CD4-positive, alpha-beta T cell (primary cell): ENCODE results near the gene C10orf120. TPM values are rescaled to one million over a fixed set of nuclear protein-coding genes. Genes with fewer than 3 reads are reported as not detected.

Experiments
- ATAC-seq: fragments of 200-7000 bp; cut with Tn5 transposase; one replicate; pipeline ENCODE4 v1.10.0; 2022; ENCODE audit warnings: mild to moderate bottlenecking; ENCODE audit not compliant: poor library complexity
- CTCF ChIA-PET: fragments of 350-600 bp; sonication (Branson Sonifier 250); formaldehyde crosslinking; loops from one replicate; lab custom pipeline; 2021; ENCODE audit warnings: antibody characterized with exemption, inconsistent platforms; lab: Charles Lee
- POLR2A ChIA-PET: fragments of 350-600 bp; sonication (Branson Sonifier 250); formaldehyde crosslinking; loops from one replicate; lab custom pipeline; 2021; ENCODE audit warnings: antibody characterized with exemption, inconsistent platforms; lab: Charles Lee
- DNase-seq, 14 experiments: peaks; one replicate each; pipeline ENCODE4 v3.0.0-alpha.2; 2013 to 2020; ENCODE audit warnings: mixed read lengths in 2 of 14
- H3K27ac ChIP-seq, 2 donors: one replicate each; pipeline versions ENCODE4 v1.5.1 to v1.7.0; 2013; ENCODE audit warnings: low read length in 2 of 2, low read depth in 1 of 2, mild to moderate bottlenecking in 1 of 2
- H3K27me3 ChIP-seq, 2 experiments: 1 replicate in 1 of 2; 2 replicates in 1 of 2; pipeline versions ENCODE4 v1.6.1 to v1.7.0; 2013; ENCODE audit warnings: low read length in 2 of 2, control low read depth in 1 of 2, mild to moderate bottlenecking in 1 of 2, moderate library complexity in 1 of 2; ENCODE audit not compliant: insufficient read depth in 2 of 2, control insufficient read depth in 1 of 2
- H3K36me3 ChIP-seq: one replicate; pipeline ENCODE4 v1.6.1; 2013; ENCODE audit warnings: low read length, control low read depth; ENCODE audit not compliant: insufficient read depth
- H3K4me1 ChIP-seq: one replicate; pipeline ENCODE4 v1.6.1; 2013; ENCODE audit warnings: low read length, control low read depth; ENCODE audit not compliant: insufficient read depth
- H3K4me3 ChIP-seq: one replicate; pipeline ENCODE4 v1.5.1; 2013; ENCODE audit warnings: mild to moderate bottlenecking, low read length, moderate library complexity
- H3K9me3 ChIP-seq, 2 experiments: 1 replicate in 1 of 2; 2 replicates in 1 of 2; pipeline versions ENCODE4 v1.6.1 to v1.7.0; 2013; ENCODE audit warnings: low read length in 2 of 2, mild to moderate bottlenecking in 2 of 2, control low read depth in 1 of 2, moderate library complexity in 1 of 2; ENCODE audit not compliant: control insufficient read depth in 1 of 2, insufficient read depth in 1 of 2
- H3K27ac Mint-ChIP-seq: one replicate; pipeline ENCODE4 v1.8.0; 2020; ENCODE audit warnings: mixed read lengths
- H3K27me3 Mint-ChIP-seq: one replicate; pipeline ENCODE4 v1.8.0; 2021; ENCODE audit warnings: mixed read lengths
- H3K36me3 Mint-ChIP-seq: one replicate; pipeline ENCODE4 v1.8.0; 2021; ENCODE audit warnings: low read depth, mixed read lengths
- H3K4me1 Mint-ChIP-seq: one replicate; pipeline ENCODE4 v1.8.0; 2021; ENCODE audit warnings: low read depth, mixed read lengths
- H3K4me3 Mint-ChIP-seq: one replicate; pipeline ENCODE4 v1.8.0; 2020; ENCODE audit warnings: mild to moderate bottlenecking, mixed read lengths
- H3K9me3 Mint-ChIP-seq: one replicate; pipeline ENCODE4 v1.8.0; 2020; ENCODE audit warnings: mixed read lengths
- intact Hi-C, 2 experiments: fragments of 100-400 bp; cut with DNase I in 1 of 2; cut with micrococcal nuclease in 1 of 2; formaldehyde crosslinking; loops; one replicate each; pipeline versions ENCODE4 v1.15.1 to v1.9.0; 2023 to 2025; cut with DNase I, micrococcal nuclease
- polyA plus RNA-seq, 2 donors: library from polyadenylated mRNA; unstranded; fragments of 120-200 nt; gene quantifications; one replicate each; pipeline ENCODE4 v1.2.1, GENCODE V29; 2013
- total RNA-seq, 174 experiments: library from RNA in 2 of 174; stranded (reverse) in 2 of 174; gene quantifications; one replicate each; pipeline ENCODE4 v1.2.3 and lab custom pipeline; 2021 to 2026
- TF ChIP-seq, protein P1 (sequence below): fragments of 200-600 bp; IDR thresholded peaks from one replicate; pipeline ENCODE4 v1.8.0; 2022; ENCODE audit warnings: antibody characterized with exemption, mild to moderate bottlenecking

C10orf120 gene
- total RNA-seq: not detected
- not detected for polyA plus RNA-seq (2013, experiment 1 of 2)
- not detected for polyA plus RNA-seq (2013, experiment 2 of 2)
- 0 to 0.06 (median 0) reads per million in 172 experiments for total RNA-seq (lab: John Stamatoyannopoulos, UW)

DNA sequence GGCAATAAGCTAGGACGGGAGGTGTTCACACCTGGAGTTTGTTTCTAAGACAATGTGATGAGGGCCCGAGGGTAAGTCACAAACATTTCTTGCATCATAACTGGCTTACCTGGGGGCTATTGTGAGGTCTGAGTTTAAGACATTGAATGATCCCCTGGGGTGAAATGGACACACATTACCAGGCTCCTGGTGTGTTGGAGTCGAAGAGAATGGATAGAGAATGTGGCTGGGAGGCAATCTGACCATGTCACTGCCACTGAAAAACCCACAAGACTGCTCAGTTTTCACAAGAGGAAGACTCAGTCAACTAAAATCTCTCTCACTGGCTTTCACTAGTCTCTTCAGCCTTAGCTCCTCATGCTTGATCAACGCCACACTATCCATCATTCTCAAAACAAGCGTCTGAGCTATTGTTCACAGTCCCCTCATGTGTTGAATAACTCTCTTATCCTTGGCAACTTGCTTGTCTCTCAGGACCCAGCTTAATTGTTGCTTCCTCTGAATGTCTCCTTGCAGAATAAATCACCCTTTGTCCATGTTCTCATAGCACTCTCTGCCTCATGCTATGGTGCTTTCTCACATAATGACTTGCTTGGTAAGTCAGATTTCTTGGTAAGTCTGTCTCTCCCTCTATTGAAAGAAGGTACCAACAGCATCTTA is at the start of gene C10orf120:
Gene C10orf120, minus strand, starts transcription at position 51 of the 660 bp plus-strand sequence. CDS start 56 bp downstream, outside the sequence.
- Histone ChIP-seq H3K4me1 (no peaks in the 10 kb centered on the region), H3K36me3 (no peaks in the 10 kb centered on the region), H3K27ac (no peak within 1 kb of the TSS), H3K4me3 (no peak within 1 kb of the TSS), H3K9me3 (no peaks in the 10 kb centered on the region), H3K27me3 (no peaks in the 10 kb centered on the region)
- no peak for ATAC-seq
- no peak within 1 kb of the TSS for H3K27ac Mint-ChIP-seq
- H3K9me3 Mint-ChIP-seq: no peaks in the 10 kb centered on the region
- POLR2A ChIA-PET: no interaction called here
- intact Hi-C loops: loop anchor here in 1 of 2 experiments (10.0 kb wide), 2 partner anchors 435 to 555 kb away; no protein-coding TSS in a partner anchor
- DNase-seq: no peak
- TF ChIP-seq, protein P1, sequence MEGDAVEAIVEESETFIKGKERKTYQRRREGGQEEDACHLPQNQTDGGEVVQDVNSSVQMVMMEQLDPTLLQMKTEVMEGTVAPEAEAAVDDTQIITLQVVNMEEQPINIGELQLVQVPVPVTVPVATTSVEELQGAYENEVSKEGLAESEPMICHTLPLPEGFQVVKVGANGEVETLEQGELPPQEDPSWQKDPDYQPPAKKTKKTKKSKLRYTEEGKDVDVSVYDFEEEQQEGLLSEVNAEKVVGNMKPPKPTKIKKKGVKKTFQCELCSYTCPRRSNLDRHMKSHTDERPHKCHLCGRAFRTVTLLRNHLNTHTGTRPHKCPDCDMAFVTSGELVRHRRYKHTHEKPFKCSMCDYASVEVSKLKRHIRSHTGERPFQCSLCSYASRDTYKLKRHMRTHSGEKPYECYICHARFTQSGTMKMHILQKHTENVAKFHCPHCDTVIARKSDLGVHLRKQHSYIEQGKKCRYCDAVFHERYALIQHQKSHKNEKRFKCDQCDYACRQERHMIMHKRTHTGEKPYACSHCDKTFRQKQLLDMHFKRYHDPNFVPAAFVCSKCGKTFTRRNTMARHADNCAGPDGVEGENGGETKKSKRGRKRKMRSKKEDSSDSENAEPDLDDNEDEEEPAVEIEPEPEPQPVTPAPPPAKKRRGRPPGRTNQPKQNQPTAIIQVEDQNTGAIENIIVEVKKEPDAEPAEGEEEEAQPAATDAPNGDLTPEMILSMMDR: no peak
- no peaks in the 10 kb centered on the region for H3K4me1 Mint-ChIP-seq
- H3K27me3 Mint-ChIP-seq: peaks cover 32% of the 10 kb centered on the region
- no peak within 1 kb of the TSS for H3K4me3 Mint-ChIP-seq
- no peaks in the 10 kb centered on the region for H3K36me3 Mint-ChIP-seq
- CTCF ChIA-PET: no interaction called here

DNA sequence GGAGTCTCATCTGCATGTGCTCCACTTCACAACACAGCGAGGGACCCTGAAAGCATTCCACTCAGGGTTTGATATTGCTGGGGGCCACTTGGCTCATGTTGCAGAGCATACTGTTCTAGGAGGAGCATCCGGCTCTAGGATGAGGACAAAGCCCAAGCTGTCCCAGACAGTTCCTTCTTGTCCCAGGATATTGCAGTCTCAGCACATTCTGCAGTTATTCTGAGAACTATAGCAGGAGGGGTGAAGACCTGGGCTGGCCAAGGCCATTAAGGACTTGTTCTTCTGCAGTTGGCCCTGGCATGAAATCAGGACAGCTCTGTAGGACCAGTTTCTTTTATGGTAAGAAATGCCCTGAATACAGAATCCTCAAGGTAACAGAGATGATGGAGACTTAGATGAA is 48.9 kb upstream of the C10orf120 start:
- TF ChIP-seq, protein P1: no peak
- Mint-ChIP-seq H3K9me3 (no peaks in the 10 kb centered on the region), H3K27me3 (peaks cover 46% of the 10 kb centered on the region), H3K4me3 (no peak overlapping the region), H3K27ac (no peak overlapping the region), H3K36me3 (no peaks in the 10 kb centered on the region), H3K4me1 (no peaks in the 10 kb centered on the region)
- H3K4me1 ChIP-seq: no peaks in the 10 kb centered on the region
- peaks cover 0 to 14% of the 10 kb centered on the region in 2 experiments for H3K27me3 ChIP-seq
- no peaks in the 10 kb centered on the region for H3K36me3 ChIP-seq
- H3K9me3 ChIP-seq: peaks cover 0 to 5% of the 10 kb centered on the region in 2 experiments
- ChIA-PET POLR2A (no interaction called here), CTCF (no interaction called here)
- ATAC-seq (no peak), DNase-seq (no peak)
- no peak overlapping the region for H3K4me3 ChIP-seq
- intact Hi-C loops: no loop called here
- no peak overlapping the region for H3K27ac ChIP-seq

DNA sequence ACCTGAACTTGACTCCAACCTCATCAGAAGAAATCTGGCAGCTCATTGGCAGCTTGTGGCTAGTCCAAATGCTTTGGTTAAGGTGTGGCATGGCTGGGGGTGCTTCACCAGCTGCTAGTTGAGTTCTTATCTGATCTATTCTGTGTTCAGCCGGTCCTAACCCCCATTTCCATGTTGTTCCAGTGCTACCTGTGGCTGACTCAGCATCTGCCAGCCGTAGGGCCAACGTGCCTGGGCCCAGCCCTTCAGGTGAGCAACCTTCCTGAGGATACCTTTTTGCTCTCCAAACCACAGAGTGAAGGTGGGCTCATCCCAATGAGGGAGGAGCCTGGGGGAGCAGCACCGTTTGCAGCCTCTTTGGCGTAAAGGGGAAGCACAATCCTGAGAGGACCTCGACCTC is 46.8 kb upstream of the C10orf120 start:
- Histone ChIP-seq H3K4me1 (no peaks in the 10 kb centered on the region), H3K36me3 (no peaks in the 10 kb centered on the region), H3K9me3 (peaks cover 0 to 5% of the 10 kb centered on the region in 2 experiments), H3K4me3 (no peak overlapping the region), H3K27me3 (peaks cover 0 to 14% of the 10 kb centered on the region in 2 experiments), H3K27ac (no peak overlapping the region)
- ChIA-PET POLR2A (no interaction called here), CTCF (interaction anchor here (1.3 kb wide), 1 partner anchor 10 kb away, joined by 3 read pairs; no protein-coding TSS in a partner anchor)
- Mint-ChIP-seq H3K4me1 (no peaks in the 10 kb centered on the region), H3K36me3 (no peaks in the 10 kb centered on the region), H3K27me3 (peaks cover 36% of the 10 kb centered on the region), H3K9me3 (no peaks in the 10 kb centered on the region), H3K4me3 (no peak overlapping the region), H3K27ac (no peak overlapping the region)
- DNase-seq (no peak), ATAC-seq (no peak)
- intact Hi-C loops: no loop called here
- TF ChIP-seq, protein P1: no peak
